ENCODE measurements around the gene MAIP1.
"Not testable (repeated sequence)": the region's sequence is repeated elsewhere in the genome, so short reads cannot be mapped to it uniquely, and the experiment has no call there.

Gene MAIP1, protein sequence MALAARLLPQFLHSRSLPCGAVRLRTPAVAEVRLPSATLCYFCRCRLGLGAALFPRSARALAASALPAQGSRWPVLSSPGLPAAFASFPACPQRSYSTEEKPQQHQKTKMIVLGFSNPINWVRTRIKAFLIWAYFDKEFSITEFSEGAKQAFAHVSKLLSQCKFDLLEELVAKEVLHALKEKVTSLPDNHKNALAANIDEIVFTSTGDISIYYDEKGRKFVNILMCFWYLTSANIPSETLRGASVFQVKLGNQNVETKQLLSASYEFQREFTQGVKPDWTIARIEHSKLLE

DNA sequence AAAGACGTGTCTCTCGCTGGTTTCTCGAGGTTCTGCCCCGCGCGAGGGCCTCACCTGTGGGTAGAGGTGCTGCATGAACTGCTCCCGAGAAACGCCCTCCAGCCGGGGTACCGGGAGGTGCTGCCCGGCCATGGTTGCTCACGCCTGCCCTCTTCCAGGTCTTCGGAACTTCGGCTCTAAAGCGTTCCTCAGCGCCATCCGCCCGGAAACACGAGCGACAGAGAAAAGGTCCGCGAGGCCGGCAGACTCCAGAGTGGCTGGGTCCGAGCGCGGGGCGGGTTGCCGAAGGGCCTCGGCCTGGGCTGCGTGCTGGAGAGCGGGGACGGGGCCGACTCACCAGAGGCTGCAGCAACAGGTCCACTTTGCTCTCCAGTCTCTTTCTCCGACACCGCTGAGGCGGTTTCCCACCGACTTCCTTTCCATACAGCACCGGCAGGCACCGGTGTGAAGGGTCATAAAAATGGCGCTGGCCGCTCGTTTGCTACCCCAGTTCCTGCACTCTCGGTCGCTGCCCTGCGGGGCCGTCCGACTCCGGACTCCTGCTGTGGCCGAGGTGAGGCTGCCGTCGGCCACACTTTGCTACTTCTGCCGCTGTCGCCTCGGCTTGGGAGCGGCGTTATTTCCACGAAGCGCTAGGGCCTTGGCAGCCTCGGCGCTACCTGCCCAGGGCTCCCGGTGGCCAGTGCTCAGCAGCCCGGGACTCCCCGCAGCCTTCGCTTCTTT lies at the start of gene MAIP1, which contains the start of gene TYW5:
Gene MAIP1 (plus strand): TSS at position 244 of the 723 bp plus-strand sequence. CDS start 217 bp downstream, at position 461.
Gene TYW5 (minus strand): TSS at position 153 of the 723 bp plus-strand sequence. CDS start 21 bp downstream, at position 132.
- no peaks in the 10 kb centered on the region for H3K9me3 Mint-ChIP-seq
- peak within 1 kb of the TSS; percentile 99 for H3K4me3 Mint-ChIP-seq
- peak within 1 kb of the TSS; percentile 97 for H3K27ac Mint-ChIP-seq
- H3K36me3 Mint-ChIP-seq, result peaks cover 38% of the 10 kb centered on the region
- ATAC-seq (peak; percentile 92), DNase-seq (ENCODE audit: low spot score in 2 of 2) (peak; percentile 61 to 91)
- peaks cover 30% of the 10 kb centered on the region for H3K4me1 Mint-ChIP-seq

DNA sequence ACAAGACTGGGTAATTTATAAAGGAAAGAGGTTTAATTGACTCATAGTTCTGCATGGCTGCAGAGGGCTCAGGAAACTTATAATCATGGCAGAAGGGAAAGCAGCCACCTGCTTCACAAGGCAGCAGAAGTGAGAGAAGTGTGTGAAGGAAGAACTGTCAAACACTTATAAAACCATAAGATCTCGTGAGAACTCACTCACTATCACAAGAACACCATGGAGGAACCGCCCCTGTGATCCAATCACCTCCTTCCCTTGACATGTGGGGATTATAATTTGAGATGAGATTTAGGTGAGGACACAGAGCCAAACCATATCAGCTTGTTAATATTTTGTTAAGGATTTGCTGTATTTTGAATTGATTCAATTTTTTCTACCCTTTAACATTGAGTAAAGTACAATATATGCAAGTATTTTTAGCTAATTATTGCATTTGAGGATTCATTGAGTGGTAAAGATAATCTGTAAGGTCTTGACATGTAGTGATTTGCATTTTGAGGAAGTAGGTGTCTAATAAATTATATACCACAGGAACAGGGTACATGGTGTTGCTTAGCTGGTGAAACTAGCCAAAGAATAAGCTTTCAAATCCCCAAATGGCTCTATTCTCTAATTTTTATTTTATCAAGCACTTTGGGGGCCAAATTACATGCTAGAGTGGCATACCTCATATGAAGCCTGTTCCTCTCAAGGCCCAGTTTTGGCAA lies 48.2 kb upstream of the MAIP1 start:
- Mint-ChIP-seq H3K4me3 (no peak overlapping the region), H3K9me3 (no peaks in the 10 kb centered on the region), H3K27ac (no peak overlapping the region), H3K36me3 (peaks cover 6% of the 10 kb centered on the region), H3K4me1 (peaks cover 10% of the 10 kb centered on the region)
- no peak for ATAC-seq
- no peak for DNase-seq (ENCODE audit: low spot score in 2 of 2)

DNA sequence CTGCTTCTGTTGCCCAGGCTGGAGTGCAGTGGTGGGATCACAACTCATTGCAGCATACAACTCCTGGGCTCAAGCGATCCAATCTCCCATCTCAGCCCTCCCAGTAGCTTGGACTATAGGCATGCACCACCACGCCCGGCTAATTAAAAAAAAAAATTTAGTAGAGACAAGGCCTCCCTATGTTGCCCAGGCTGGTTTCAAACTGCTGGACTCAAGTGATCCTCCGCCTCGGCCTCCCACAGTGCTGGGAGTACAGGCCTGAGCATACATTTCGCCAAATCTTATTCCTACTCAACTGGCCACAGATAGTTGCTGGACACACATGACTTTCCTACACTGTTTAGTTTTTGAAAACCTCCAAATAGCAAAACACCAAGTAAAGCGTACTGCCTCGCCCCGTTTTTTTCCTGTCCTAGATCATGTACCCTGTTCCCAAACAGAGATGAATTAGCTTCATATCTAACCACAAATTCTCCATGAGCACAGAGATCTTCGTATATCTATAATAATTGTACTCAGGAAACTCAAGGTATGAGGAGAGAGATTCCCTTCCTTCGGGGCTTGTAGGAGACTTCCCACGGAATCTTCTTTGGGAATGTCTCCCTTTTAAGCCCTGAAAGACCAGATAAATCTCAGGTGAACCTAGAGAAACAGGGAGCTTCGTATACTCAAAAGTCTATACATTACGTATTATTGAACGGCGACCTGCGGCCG lies 44.9 kb upstream of the MAIP1 start:
- Mint-ChIP-seq H3K4me3 (peak overlapping the region; percentile 91), H3K27ac (peak overlapping the region; percentile 90), H3K4me1 (peaks cover 25% of the 10 kb centered on the region), H3K36me3 (peaks cover 20% of the 10 kb centered on the region), H3K9me3 (no peaks in the 10 kb centered on the region)
- ATAC-seq (no peak), DNase-seq (ENCODE audit: low spot score in 2 of 2) (no peak)

DNA sequence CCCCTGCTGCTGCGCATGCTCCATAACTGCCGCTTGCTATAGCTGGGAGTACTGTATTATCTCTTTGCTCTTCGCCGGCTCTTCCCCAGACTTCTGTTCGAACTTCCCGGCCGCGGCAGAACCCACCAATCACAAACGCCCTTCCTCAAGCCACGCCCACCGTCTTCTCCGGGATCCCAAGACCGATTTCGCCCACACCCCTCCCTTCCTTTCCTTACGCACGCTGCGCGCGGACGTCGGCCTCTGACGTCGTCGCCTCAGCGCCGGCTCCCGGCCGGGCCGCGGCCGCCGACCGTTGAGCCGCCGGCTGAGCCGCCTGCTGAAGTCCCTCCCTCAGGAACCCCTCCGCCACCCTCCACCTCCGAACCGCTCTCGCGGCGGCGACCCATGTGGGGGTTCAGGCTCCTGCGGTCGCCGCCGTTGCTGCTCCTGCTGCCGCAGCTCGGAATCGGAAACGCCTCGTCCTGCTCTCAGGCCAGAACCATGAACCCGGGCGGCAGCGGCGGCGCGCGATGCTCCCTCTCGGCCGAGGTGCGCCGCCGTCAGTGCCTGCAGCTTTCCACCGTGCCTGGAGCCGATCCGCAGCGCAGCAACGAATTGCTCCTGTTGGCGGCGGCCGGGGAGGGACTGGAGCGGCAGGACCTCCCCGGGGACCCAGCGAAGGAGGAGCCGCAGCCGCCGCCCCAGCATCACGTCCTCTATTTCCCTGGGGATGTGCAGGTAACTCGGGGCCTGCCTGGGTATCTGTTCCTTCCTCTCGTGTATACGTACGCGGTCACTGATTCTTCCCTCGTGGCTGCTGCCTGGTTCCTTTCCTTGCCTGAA lies 44.1 kb upstream of the MAIP1 start, which contains the start of gene C2orf69:
Gene C2orf69 (plus strand): TSS at position 242 of the 825 bp plus-strand sequence. CDS start 146 bp downstream, at position 388.
- DNase-seq (ENCODE audit: low spot score in 2 of 2) (peak; percentile 82 to 96), ATAC-seq (peak; percentile 94)
- H3K27ac Mint-ChIP-seq, result peak within 1 kb of the TSS; percentile 90
- peaks cover 25% of the 10 kb centered on the region for H3K4me1 Mint-ChIP-seq
- H3K4me3 Mint-ChIP-seq, result peak within 1 kb of the TSS; percentile 91
- H3K9me3 Mint-ChIP-seq, result no peaks in the 10 kb centered on the region
- H3K36me3 Mint-ChIP-seq, result peaks cover 22% of the 10 kb centered on the region

DNA sequence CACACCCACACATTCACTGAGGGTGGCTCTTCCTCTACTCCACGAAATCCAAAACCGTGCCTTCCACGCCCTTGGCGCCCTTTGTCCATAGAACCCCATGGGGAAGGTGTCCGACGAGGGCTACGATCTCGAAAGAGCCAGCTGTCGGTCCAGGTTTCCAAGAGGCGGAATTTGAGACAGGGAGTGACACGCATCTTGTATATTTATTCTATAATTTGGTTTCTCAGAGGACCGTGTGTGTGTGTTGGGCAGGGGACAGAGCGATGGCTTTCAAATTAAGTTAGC lies 43.6 kb upstream of the MAIP1 start:
- Mint-ChIP-seq H3K27ac (peak overlapping the region; percentile 90), H3K36me3 (peaks cover 22% of the 10 kb centered on the region), H3K4me1 (peaks cover 25% of the 10 kb centered on the region), H3K9me3 (no peaks in the 10 kb centered on the region), H3K4me3 (peak overlapping the region; percentile 91)
- DNase-seq (ENCODE audit: low spot score in 2 of 2), result no peak
- no peak for ATAC-seq

DNA sequence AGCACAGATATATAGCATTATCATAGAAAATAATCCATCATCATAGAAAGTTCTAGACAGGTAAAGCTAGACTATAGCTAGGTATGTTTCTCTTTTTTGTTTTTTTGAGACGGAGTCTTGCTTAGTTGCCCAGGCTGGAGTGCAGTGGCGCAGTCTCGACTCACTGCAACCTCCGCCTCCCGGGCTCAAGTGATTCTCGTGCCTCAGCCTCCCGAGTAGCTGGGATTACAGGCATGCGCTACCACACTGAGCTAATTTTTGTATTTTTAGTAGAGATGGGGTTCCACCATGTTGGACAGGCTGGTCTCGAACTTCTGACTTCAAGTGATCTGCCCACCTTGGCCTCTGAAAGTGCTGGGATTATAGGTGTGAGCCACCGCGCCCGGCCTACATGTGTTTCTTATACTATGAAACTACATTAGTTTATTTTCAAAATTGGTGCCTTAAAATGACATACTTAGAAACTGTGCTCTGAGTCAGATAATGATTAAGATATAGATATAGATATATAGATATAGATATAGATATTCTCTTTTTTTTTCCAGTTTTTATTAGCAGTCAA lies 42.7 kb upstream of the MAIP1 start:
- not testable (repeated sequence) for H3K9me3 Mint-ChIP-seq; H3K27ac Mint-ChIP-seq; ATAC-seq; DNase-seq (ENCODE audit: low spot score in 2 of 2)
- peaks cover 25% of the 10 kb centered on the region for H3K4me1 Mint-ChIP-seq
- H3K4me3 Mint-ChIP-seq, result peak overlapping the region; percentile 91
- H3K36me3 Mint-ChIP-seq, result peaks cover 22% of the 10 kb centered on the region

DNA sequence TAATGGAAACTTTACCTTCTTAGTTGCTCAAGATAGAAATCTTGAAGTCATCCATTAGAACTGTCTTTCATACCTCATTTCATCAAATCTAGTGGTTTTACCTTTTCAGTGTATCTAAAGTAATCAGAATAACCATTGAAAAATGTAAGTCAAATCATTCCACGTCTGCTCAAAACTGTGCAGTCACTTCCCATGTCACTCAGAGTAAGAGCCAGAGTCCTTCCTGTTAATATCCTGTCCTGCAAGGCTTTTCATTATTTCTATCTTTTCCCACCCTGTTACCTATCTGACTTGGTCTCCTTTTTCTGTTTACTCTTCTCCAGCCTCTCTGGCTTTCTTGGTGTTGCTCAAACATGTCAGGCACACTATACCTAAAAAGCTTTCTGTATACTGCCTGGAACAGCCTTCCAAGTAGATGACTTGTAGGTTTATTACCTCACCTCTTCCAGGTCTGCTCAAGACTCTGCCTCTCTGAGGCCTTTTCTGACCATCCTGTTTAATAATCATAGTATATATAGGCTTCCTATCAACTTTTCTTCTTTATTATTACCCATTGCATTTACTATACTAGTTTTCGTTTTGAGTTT lies 40.9 kb upstream of the MAIP1 start:
- Mint-ChIP-seq H3K4me3 (no peak overlapping the region), H3K9me3 (no peaks in the 10 kb centered on the region), H3K27ac (peak overlapping the region; percentile 16), H3K36me3 (peaks cover 34% of the 10 kb centered on the region), H3K4me1 (peaks cover 25% of the 10 kb centered on the region)
- DNase-seq (ENCODE audit: low spot score in 2 of 2) (no peak), ATAC-seq (no peak)

DNA sequence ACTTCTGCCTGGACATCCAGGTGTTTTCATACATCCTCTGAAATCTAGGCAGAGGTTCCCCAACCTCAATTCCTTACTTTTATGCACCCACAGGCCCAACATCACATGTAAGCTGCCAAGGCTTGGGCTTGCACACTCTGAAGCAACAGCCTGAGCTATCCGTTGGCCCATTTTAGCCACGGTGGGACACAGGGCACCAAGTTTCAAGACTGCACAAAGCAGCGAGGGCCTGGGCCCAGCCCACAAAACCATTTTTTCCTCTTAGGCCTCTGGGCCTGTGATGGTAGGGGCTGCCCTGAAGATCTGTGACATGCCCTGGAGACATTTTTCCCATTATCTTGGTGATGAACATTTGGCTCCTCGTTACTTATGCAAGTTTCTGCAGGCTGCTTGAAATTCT lies 38.4 kb upstream of the MAIP1 start:
- ATAC-seq, result no peak
- Mint-ChIP-seq H3K4me1 (peaks cover 15% of the 10 kb centered on the region), H3K27ac (no peak overlapping the region)

DNA sequence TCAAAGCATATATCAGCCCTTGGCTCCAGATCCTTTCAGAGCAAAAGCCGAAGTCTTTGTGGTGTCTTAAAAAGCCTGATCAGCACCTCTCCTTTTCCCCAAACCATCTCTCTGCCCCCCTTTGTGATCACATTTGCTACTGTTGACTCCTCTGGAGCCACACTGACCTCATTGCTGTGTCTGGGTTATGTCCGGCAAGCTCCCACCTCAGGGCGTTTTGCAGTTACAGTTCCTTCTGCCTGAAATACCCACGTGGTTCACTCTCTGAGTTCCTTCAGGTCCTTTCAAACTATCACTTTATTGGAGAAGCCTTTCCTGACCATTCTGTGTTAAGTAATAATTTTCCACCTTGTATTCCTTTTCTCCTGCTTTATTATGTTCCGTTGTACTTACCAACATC lies 32.5 kb upstream of the MAIP1 start:
- H3K4me1 Mint-ChIP-seq, result peaks cover 6% of the 10 kb centered on the region
- no peaks in the 10 kb centered on the region for H3K9me3 Mint-ChIP-seq
- no peak for DNase-seq (ENCODE audit: low spot score in 2 of 2)
- H3K36me3 Mint-ChIP-seq, result peaks cover 61% of the 10 kb centered on the region
- peak overlapping the region; percentile 41 for H3K27ac Mint-ChIP-seq
- no peak overlapping the region for H3K4me3 Mint-ChIP-seq
- ATAC-seq, result no peak

More for the DNA sequence above, 38.4 kb upstream of the MAIP1 start:
- Mint-ChIP-seq H3K9me3 (no peaks in the 10 kb centered on the region), H3K4me3 (no peak overlapping the region), H3K36me3 (peaks cover 30% of the 10 kb centered on the region)
- no peak for DNase-seq (ENCODE audit: low spot score in 2 of 2)

DNA sequence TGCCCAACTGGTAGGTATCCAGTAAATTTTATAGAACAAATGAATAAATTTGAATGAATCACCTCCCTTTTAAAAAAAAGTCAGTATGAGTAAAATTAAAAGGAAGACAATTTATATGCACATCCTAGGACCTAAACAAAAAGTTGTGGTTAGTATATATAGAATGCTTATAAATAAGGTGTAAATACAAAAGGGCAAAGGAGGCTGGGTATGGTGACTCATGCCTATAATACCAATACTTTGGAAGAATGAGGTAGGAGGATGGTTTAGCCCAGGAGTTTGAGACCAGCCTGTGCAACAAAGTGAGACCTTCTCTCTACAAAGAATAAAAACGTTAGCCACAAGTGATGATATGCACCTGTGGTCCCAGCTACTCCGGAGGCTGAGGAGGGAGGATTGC lies 31.5 kb upstream of the MAIP1 start:
- no peak overlapping the region for H3K27ac Mint-ChIP-seq
- peaks cover 6% of the 10 kb centered on the region for H3K4me1 Mint-ChIP-seq
- ATAC-seq (peak; percentile 51), DNase-seq (ENCODE audit: low spot score in 2 of 2) (no peak)
- H3K4me3 Mint-ChIP-seq, result no peak overlapping the region
- peaks cover 55% of the 10 kb centered on the region for H3K36me3 Mint-ChIP-seq
- no peaks in the 10 kb centered on the region for H3K9me3 Mint-ChIP-seq

DNA sequence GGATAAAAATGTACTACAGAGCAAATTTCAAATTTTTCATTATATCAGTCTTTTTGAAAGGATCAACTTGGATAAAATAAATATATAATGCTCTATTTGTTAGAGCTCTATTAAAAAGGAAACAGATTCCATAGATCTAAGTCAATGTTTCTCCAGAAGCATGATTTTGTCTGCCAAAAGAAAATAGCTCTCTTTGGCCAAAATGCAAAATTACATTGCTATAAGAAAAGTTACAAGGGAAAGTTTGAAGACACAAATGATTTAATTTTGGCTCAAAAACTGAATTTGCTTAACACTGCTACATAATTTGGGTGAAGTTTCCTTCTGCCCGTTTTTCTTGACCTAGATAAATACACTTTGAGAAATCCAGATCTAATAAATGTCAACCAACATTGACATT lies 28.6 kb upstream of the MAIP1 start:
- peaks cover 6% of the 10 kb centered on the region for H3K4me1 Mint-ChIP-seq
- no peaks in the 10 kb centered on the region for H3K9me3 Mint-ChIP-seq
- peak overlapping the region; percentile 26 for H3K27ac Mint-ChIP-seq
- no peak overlapping the region for H3K4me3 Mint-ChIP-seq
- H3K36me3 Mint-ChIP-seq, result peaks cover 74% of the 10 kb centered on the region
- ATAC-seq, result no peak
- no peak for DNase-seq (ENCODE audit: low spot score in 2 of 2)

DNA sequence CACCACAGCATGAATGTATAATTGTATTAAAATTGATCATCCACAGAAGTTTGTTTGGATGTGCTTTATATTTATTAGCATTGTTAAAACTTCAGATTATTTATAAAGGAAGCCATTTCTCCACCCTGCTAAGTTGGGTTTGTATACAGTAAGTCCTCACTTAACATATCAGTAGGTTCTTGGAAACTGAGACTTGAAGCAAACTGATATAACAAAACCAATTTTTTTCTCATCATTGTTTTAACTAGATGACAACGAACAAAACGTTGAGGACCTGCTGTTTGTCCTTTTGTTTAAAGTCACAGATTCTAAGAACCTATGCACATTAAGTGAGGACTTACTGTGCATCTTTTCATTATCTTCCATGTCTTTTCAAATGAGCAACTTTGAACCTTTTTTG lies 27.2 kb upstream of the MAIP1 start:
- Mint-ChIP-seq H3K4me3 (no peak overlapping the region), H3K4me1 (no peaks in the 10 kb centered on the region), H3K9me3 (no peaks in the 10 kb centered on the region), H3K27ac (peak overlapping the region; percentile 21), H3K36me3 (peaks cover 76% of the 10 kb centered on the region)
- DNase-seq (ENCODE audit: low spot score in 2 of 2), result no peak
- ATAC-seq, result no peak

DNA sequence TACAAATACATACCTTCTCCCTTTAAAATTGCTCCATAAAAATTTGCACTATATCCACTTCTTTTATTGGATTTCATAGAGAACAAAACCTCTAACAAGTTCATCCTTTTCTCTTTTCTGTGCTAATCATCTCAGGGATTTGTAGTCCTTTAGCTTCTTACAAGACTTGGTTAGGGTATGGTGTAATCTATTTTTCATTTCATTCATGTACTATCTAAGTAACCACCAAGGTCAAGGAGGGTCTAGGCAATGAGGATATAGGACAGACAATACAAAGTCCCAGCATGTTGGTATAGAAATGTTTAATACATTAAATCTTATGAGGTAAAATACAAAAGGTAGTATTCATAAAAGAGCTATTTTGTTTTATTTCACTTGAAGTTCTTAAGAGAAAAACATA lies 26.8 kb upstream of the MAIP1 start:
- DNase-seq (ENCODE audit: low spot score in 2 of 2) (no peak), ATAC-seq (no peak)
- Mint-ChIP-seq H3K4me3 (no peak overlapping the region), H3K4me1 (no peaks in the 10 kb centered on the region), H3K36me3 (peaks cover 78% of the 10 kb centered on the region), H3K27ac (peak overlapping the region; percentile 21), H3K9me3 (no peaks in the 10 kb centered on the region)

DNA sequence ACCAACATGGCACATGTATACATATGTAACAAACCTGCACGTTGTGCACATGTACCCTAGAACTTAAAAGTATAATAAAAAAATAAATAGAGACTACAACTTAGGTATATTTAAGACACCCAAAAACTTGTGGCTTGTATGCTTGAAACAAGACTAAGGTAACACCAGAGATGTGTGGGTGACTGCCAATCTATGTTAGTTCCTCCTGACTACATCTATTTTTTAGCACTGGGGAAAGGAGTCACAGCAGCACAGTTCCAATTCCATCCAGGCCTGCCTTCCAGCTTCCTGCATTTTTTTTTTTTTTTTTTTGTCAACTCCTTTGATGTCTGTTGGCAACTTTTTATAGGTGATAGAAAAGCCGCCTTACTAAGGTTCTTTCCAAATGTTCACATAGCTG lies 26.1 kb upstream of the MAIP1 start:
- DNase-seq (ENCODE audit: low spot score in 2 of 2) (no peak), ATAC-seq (no peak)
- Mint-ChIP-seq H3K4me3 (no peak overlapping the region), H3K36me3 (peaks cover 78% of the 10 kb centered on the region), H3K4me1 (no peaks in the 10 kb centered on the region), H3K27ac (peak overlapping the region; percentile 21), H3K9me3 (no peaks in the 10 kb centered on the region)

All from stimulated activated effector memory CD8-positive, alpha-beta T cell treated with anti-CD3 and anti-CD28 coated beads, Interleukin-12 subunit alpha, Interleukin-12 subunit beta, amount 100 ng/mL, for 72 hours (primary cell).